ENCODE results near the gene KRT13. TPM values are rescaled to one million over a fixed set of nuclear protein-coding genes. Genes with fewer than 3 reads are reported as not detected.

The KRT13 gene
- total and polyA plus RNA-seq, 2 of the 4 experiments (the other 2 are of a cell fraction): 0.18 to 0.56 TPM

GRCh38 chr17:41476866-41477815 lies 28.3 kb downstream of the KRT13 start:
- Histone ChIP-seq H2AFZ (replicated peaks; ENCODE audit: low read length, poor library complexity) (no peak overlapping the region), H3K18ac (ENCODE audit: low read depth, low read length) (no peak overlapping the region), H4K5ac (ENCODE audit: low read depth, low read length) (no peak overlapping the region), H2AK9ac (replicated peaks; ENCODE audit: low read depth, low read length, poor library complexity) (no peak overlapping the region), H2AK5ac (ENCODE audit: low read depth, low read length) (no peak overlapping the region), H3K79me1 (ENCODE audit: low read depth in 1 of 2, low read length in 2 of 2) (no peaks in the 10 kb centered on the region), H3K9me1 (ENCODE audit: insufficient read depth, low read length) (peaks cover 3% of the 10 kb centered on the region; the same call in 1 of the 2 replicates), H3K4me2 (ENCODE audit: low read depth, low read length) (no peak overlapping the region), H3K4ac (ENCODE audit: low read depth, low read length) (no peak overlapping the region), H3K4me3 (ENCODE audit: insufficient read depth, low read depth, low read length) (no peak overlapping the region), H3K36me3 (ENCODE audit: control insufficient read depth, insufficient read depth, low read length) (no peaks in the 10 kb centered on the region), H2BK5ac (ENCODE audit: low read depth, low read length, poor library complexity, severe bottlenecking) (no peak overlapping the region), H3K56ac (ENCODE audit: extremely low read depth, insufficient read depth, low read length) (no peak overlapping the region), H3K4me1 (ENCODE audit: control insufficient read depth, insufficient read depth, low read length) (no peaks in the 10 kb centered on the region), H3K9ac (ENCODE audit: low read depth, low read length) (no peak overlapping the region), H3K14ac (replicated peaks; ENCODE audit: low read depth, low read length) (no peak overlapping the region), H3K27ac (ENCODE audit: insufficient read depth, low read length) (no peak overlapping the region), H4K8ac (ENCODE audit: low read depth in 2 of 2, low read length in 2 of 2) (no peak overlapping the region), H4K20me1 (ENCODE audit: insufficient read depth, low read length) (no peaks in the 10 kb centered on the region), H2BK20ac (ENCODE audit: low read depth, low read length) (no peak overlapping the region), H3K27me3 (ENCODE audit: control insufficient read depth, insufficient read depth, low read length) (peaks cover 16% of the 10 kb centered on the region), H2BK15ac (ENCODE audit: low read depth, low read length) (no peak overlapping the region), H3K23ac (ENCODE audit: low read depth, low read length) (no peak overlapping the region), H4K91ac (ENCODE audit: insufficient read depth, low read depth, low read length) (no peak overlapping the region), H3K9me3 (ENCODE audit: control insufficient read depth, insufficient read depth, low read length) (peaks cover 5% of the 10 kb centered on the region), H2BK120ac (ENCODE audit: low read depth, low read length) (no peak overlapping the region)
- ChIA-PET CTCF (interaction anchor here (0.7 kb wide), 1 partner anchor 12 kb away, joined by 3 read pairs; no protein-coding TSS in a partner anchor), POLR2A (ENCODE audit: unreplicated experiment) (no interaction called here)
- WGBS, 2 experiments (ENCODE audit: extremely low coverage in 2 of 2, insufficient read length in 1 of 2): 79% methylated on average over 12 of the region's 22 CpGs; no CpG with 5 or more reads in 1 of the 2 experiments
- dilution Hi-C loops (cut with HindIII; ENCODE audit: low sequenced_read_pairs, unreplicated experiment) (no loop called here), in situ Hi-C loops (cut with MboI; ENCODE audit: low sequenced_read_pairs) (no loop called here), intact Hi-C loops (cut with micrococcal nuclease) (no loop called here)
- ATAC-seq (ENCODE audit: low read depth): no peak
- TF ChIP-seq CHD1 (IDR thresholded peaks at IDR 0.05; ENCODE audit: low read depth, low read length) (no peak), BHLHE40 (IDR thresholded peaks at IDR 0.05; ENCODE audit: low read depth, low read length) (no peak), MAFK (IDR thresholded peaks at IDR 0.05; ENCODE audit: low read depth, low read length) (no peak), FOS (IDR thresholded peaks at IDR 0.05; ENCODE audit: low read depth, low read length) (no peak), SMC3 (IDR thresholded peaks at IDR 0.05; ENCODE audit: low read depth, low read length) (no peak), CEBPB (IDR thresholded peaks at IDR 0.05; ENCODE audit: low read depth, low read length) (no peak), RAD21 (IDR thresholded peaks at IDR 0.05; ENCODE audit: low read length) (no peak), NFE2L2 (IDR thresholded peaks at IDR 0.05; ENCODE audit: low read depth, low read length) (no peak), MAZ (IDR thresholded peaks at IDR 0.05; ENCODE audit: borderline replicate concordance, low read depth, low read length) (no peak), ELK1 (IDR thresholded peaks at IDR 0.05; ENCODE audit: borderline replicate concordance, low read depth, low read length) (no peak), POLR2A (IDR thresholded peaks at IDR 0.05; ENCODE audit: low read depth, low read length) (no peak)
- TF ChIP-seq, protein P1, sequence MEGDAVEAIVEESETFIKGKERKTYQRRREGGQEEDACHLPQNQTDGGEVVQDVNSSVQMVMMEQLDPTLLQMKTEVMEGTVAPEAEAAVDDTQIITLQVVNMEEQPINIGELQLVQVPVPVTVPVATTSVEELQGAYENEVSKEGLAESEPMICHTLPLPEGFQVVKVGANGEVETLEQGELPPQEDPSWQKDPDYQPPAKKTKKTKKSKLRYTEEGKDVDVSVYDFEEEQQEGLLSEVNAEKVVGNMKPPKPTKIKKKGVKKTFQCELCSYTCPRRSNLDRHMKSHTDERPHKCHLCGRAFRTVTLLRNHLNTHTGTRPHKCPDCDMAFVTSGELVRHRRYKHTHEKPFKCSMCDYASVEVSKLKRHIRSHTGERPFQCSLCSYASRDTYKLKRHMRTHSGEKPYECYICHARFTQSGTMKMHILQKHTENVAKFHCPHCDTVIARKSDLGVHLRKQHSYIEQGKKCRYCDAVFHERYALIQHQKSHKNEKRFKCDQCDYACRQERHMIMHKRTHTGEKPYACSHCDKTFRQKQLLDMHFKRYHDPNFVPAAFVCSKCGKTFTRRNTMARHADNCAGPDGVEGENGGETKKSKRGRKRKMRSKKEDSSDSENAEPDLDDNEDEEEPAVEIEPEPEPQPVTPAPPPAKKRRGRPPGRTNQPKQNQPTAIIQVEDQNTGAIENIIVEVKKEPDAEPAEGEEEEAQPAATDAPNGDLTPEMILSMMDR (conservative IDR thresholded peaks at IDR 0.05; ENCODE audit: low read depth, low read length): no peak
- no peak for DNase-seq
- BruUV-seq (replicated peaks): no TSS peak

Measured in IMR-90 (cell line).